ENCODE measurements around the gene RNF151. TPM values are rescaled to one million over a fixed set of nuclear protein-coding genes. Genes with fewer than 3 reads are reported as not detected.
A peak's percentile ranks its signal among the peaks of the same experiment; 100 is the strongest.

RNF151 gene
- total and polyA plus RNA-seq, 2 of the 13 experiments (the other 11 are each of a cell fraction or from before 2014, with no cell fraction given) = not detected

- WGBS (ENCODE audit: low lambda C conversion rate) = 98% methylated on average over 28 of the region's 42 CpGs
- no peak overlapping the region for H3K27ac ChIP-seq (ENCODE audit: extremely low read length, insufficient read depth, low read length)
- no peaks in the 10 kb centered on the region for H3K27me3 ChIP-seq (ENCODE audit: control insufficient read depth in 1 of 2, insufficient read depth in 2 of 2, low read length in 2 of 2)
- FAIRE-seq = no peak
- H3K9ac ChIP-seq (ENCODE audit: insufficient read depth, low read depth, low read length) = no peak overlapping the region
- ChIA-PET POLR2A (interaction anchor here (0.8 kb wide), 1 partner anchor 10 kb away, joined by 5 read pairs; the partner anchor contains the start of gene RPS2), CTCF (ENCODE audit: low intra/inter-chr PET ratio, low total read pairs) (no interaction called here)
- TF ChIP-seq MTF1 (CRISPR knock-in tag; IDR thresholded peaks at IDR 0.05) (no peak), RBFOX2 (IDR thresholded peaks at IDR 0.05; ENCODE audit: low read depth, low read length) (peak; percentile 29; the same call in 1 of the 2 replicates)
- intact Hi-C loops (cut with micrococcal nuclease; ENCODE audit: unreplicated experiment) (no loop called here), in situ Hi-C loops (cut with HindIII; ENCODE audit: extremely low pct_ligation_motif_present, low pct_unique_long_range_greater_than_20kb) (no loop called here)
- H3K9me3 ChIP-seq (ENCODE audit: low read length) = no peaks in the 10 kb centered on the region
- H3K36me3 ChIP-seq (replicated peaks in 1 of 2; ENCODE audit: control insufficient read depth in 1 of 2, insufficient read depth in 2 of 2, low read length in 2 of 2) = peaks cover 21 to 34% of the 10 kb centered on the region in 2 experiments; a peak in 3 of 5 replicates
- no peak for ATAC-seq
- BruUV-seq (replicated peaks) = no TSS peak
- DNase-seq (ENCODE audit: low spot score) = no peak
- H3K79me2 ChIP-seq (ENCODE audit: insufficient read depth, low read length) = peaks cover 14% of the 10 kb centered on the region
- H3K4me2 ChIP-seq (ENCODE audit: low read depth, low read length) = no peak overlapping the region
- no peaks in the 10 kb centered on the region for H4K20me1 ChIP-seq (ENCODE audit: insufficient read depth, low read length)
- H3K4me3 ChIP-seq (replicated peaks in 1 of 3; ENCODE audit: insufficient read depth in 1 of 3, low read depth in 2 of 3, low read length in 3 of 3) = no peak overlapping the region; a peak in 1 of 6 replicates
- no peak overlapping the region for H2AFZ ChIP-seq (ENCODE audit: low read length)
- H3K4me1 ChIP-seq (ENCODE audit: insufficient read depth, low read length) = peaks cover 21% of the 10 kb centered on the region
Measured at GRCh38 chr16:1974157-1975070, 7.8 kb downstream of the RNF151 start.

GRCh38 chr16:1975432-1976215 lies 9.0 kb downstream of the RNF151 start:
- intact Hi-C loops (cut with micrococcal nuclease; ENCODE audit: unreplicated experiment) = no loop called here
- H3K4me3 ChIP-seq (replicated peaks in 1 of 3; ENCODE audit: insufficient read depth in 1 of 3, low read depth in 2 of 3, low read length in 3 of 3) = no peak overlapping the region
- ATAC-seq = no peak
- no peak overlapping the region for H3K4me2 ChIP-seq (ENCODE audit: low read depth, low read length)
- no peaks in the 10 kb centered on the region for H3K9me3 ChIP-seq (ENCODE audit: low read length)
- H4K20me1 ChIP-seq (ENCODE audit: insufficient read depth, low read length) = no peaks in the 10 kb centered on the region
- WGBS (ENCODE audit: low lambda C conversion rate) = 97% methylated on average over 28 of the region's 33 CpGs
- H3K36me3 ChIP-seq (replicated peaks in 1 of 2; ENCODE audit: control insufficient read depth in 1 of 2, insufficient read depth in 2 of 2, low read length in 2 of 2) = peaks cover 21 to 34% of the 10 kb centered on the region in 2 experiments; a peak in 3 of 5 replicates
- no peak overlapping the region for H2AFZ ChIP-seq (ENCODE audit: low read length)
- peaks cover 14% of the 10 kb centered on the region for H3K79me2 ChIP-seq (ENCODE audit: insufficient read depth, low read length)
- H3K9ac ChIP-seq (ENCODE audit: insufficient read depth, low read depth, low read length) = no peak overlapping the region
- TF ChIP-seq RBFOX2 (IDR thresholded peaks at IDR 0.05; ENCODE audit: low read depth, low read length) (0 out of 2 replicates have a peak, but pooled peaks have one; percentile 6), ZFP91 (CRISPR knock-in tag; IDR thresholded peaks at IDR 0.05; ENCODE audit: borderline replicate concordance) (no peak)
- DNase-seq (ENCODE audit: low spot score) = no peak
- no peak for FAIRE-seq
- no peak overlapping the region for H3K27ac ChIP-seq (ENCODE audit: extremely low read length, insufficient read depth, low read length)
- in situ Hi-C loops (cut with HindIII; ENCODE audit: extremely low pct_ligation_motif_present, low pct_unique_long_range_greater_than_20kb) = no loop called here
- H3K4me1 ChIP-seq (ENCODE audit: insufficient read depth, low read length) = peaks cover 17% of the 10 kb centered on the region
- ChIA-PET CTCF (ENCODE audit: low intra/inter-chr PET ratio, low total read pairs) (no interaction called here), POLR2A (interaction anchor here (0.8 kb wide), 1 partner anchor 11 kb away, joined by 5 read pairs; the partner anchor contains the start of gene RPS2)
- BruUV-seq (replicated peaks) = no TSS peak
- H3K27me3 ChIP-seq (ENCODE audit: control insufficient read depth in 1 of 2, insufficient read depth in 2 of 2, low read length in 2 of 2) = no peaks in the 10 kb centered on the region

Measured in HepG2 (cell line).